MM.1S (cell line): ENCODE measurements around the gene SLC16A7.

Experiments used
- CTCF ChIP-seq: fragments of 300-600 bp; sonication (generic); IDR thresholded peaks from 2 replicates; pipeline ENCODE4 v1.5.1; 2016; ENCODE audit warnings: antibody characterized with exemption, low read length, mixed read lengths
- EZH2 ChIP-seq: fragments of 300-600 bp; sonication (generic); optimal IDR thresholded peaks from 2 replicates; pipeline ENCODE3; 2017; ENCODE audit warnings: low read depth, mild to moderate bottlenecking, antibody characterized with exemption, low read length, mixed read lengths

DNA sequence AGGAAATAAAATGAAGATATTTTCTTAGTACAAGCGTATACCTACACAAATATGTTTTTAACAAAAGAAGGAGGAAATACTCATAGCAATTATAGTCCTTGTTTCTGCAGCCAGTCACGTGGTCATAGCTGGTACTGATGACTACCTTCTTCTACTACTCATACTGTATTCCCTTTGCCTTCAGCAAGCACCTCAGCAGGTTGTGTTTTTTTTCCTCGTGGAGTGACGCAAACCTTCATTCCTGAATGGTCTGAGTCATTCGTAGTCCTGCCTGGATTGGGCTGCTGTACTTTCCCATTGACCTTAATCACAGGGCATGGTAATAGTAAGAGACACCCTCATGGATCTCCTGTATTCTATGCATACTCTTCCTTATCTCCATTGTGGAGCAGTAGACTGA, 25.7 kb upstream of the SLC16A7 start:
- TF ChIP-seq CTCF (no peak), EZH2 (no peak)
